DND-41 (cell line): ENCODE measurements around the gene PHC2.

Source experiments
- EZH2 ChIP-seq: IDR thresholded peaks from 3 replicates; pipeline ENCODE4 v1.6.1; 2012; ENCODE audit warnings: borderline replicate concordance, low read depth, mild to moderate bottlenecking, moderate library complexity, low read length, inconsistent platforms; ENCODE audit not compliant: severe bottlenecking
- TF ChIP-seq, protein P1 (sequence below): IDR thresholded peaks from 2 replicates; pipeline ENCODE4 v1.5.1; 2012; ENCODE audit warnings: borderline replicate concordance, low read length, moderate library complexity, mild to moderate bottlenecking; ENCODE audit not compliant: poor library complexity, severe bottlenecking; ENCODE audit errors: extremely low read depth

DNA sequence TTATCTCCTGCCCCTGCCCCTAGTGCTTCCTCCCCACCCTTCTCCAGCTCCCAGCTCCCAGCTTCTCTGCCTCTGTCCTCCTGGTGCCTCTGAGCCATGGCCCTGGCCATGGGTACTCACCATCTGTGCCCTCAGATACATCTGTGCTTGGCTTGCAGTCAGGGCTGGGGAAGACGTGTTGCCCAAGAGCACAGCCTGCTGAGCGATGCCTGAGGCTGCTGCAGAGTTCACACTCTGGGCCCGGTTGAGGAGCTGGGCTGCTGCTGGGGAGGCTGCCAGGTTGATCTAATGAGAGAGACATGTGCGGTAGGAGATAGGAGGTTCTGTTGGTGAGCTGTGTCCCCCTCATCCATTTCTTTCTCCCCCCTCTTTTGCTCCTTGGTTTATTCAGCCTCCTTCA, 60.6 kb downstream of the PHC2 start:
- TF ChIP-seq, protein P1, sequence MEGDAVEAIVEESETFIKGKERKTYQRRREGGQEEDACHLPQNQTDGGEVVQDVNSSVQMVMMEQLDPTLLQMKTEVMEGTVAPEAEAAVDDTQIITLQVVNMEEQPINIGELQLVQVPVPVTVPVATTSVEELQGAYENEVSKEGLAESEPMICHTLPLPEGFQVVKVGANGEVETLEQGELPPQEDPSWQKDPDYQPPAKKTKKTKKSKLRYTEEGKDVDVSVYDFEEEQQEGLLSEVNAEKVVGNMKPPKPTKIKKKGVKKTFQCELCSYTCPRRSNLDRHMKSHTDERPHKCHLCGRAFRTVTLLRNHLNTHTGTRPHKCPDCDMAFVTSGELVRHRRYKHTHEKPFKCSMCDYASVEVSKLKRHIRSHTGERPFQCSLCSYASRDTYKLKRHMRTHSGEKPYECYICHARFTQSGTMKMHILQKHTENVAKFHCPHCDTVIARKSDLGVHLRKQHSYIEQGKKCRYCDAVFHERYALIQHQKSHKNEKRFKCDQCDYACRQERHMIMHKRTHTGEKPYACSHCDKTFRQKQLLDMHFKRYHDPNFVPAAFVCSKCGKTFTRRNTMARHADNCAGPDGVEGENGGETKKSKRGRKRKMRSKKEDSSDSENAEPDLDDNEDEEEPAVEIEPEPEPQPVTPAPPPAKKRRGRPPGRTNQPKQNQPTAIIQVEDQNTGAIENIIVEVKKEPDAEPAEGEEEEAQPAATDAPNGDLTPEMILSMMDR: no peak
- TF ChIP-seq EZH2: no peak
